SU-DHL-6 (cell line): ENCODE measurements around the gene RAI1.

ENCODE experiments used
- EZH2phosphoT487 ChIP-seq: fragments of 200-600 bp; sonication (generic), shearing (Covaris generic); conservative IDR thresholded peaks from 2 replicates; pipeline ENCODE4 v1.6.1; 2018; ENCODE audit warnings: mild to moderate bottlenecking, antibody characterized with exemption, low read length, moderate library complexity, mixed read lengths
- TF ChIP-seq, protein P1 (sequence below): fragments of 200-600 bp; sonication (generic); IDR thresholded peaks from one replicate; pipeline ENCODE4 v1.5.1; 2017; ENCODE audit warnings: antibody characterized with exemption, mild to moderate bottlenecking, low read length, moderate library complexity; ENCODE audit not compliant: insufficient read depth, poor library complexity, severe bottlenecking

GRCh38 chr17:17779015-17779611 lies 97.9 kb downstream of the RAI1 start:
- TF ChIP-seq, protein P1, sequence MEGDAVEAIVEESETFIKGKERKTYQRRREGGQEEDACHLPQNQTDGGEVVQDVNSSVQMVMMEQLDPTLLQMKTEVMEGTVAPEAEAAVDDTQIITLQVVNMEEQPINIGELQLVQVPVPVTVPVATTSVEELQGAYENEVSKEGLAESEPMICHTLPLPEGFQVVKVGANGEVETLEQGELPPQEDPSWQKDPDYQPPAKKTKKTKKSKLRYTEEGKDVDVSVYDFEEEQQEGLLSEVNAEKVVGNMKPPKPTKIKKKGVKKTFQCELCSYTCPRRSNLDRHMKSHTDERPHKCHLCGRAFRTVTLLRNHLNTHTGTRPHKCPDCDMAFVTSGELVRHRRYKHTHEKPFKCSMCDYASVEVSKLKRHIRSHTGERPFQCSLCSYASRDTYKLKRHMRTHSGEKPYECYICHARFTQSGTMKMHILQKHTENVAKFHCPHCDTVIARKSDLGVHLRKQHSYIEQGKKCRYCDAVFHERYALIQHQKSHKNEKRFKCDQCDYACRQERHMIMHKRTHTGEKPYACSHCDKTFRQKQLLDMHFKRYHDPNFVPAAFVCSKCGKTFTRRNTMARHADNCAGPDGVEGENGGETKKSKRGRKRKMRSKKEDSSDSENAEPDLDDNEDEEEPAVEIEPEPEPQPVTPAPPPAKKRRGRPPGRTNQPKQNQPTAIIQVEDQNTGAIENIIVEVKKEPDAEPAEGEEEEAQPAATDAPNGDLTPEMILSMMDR, result no peak
- no peak for TF ChIP-seq EZH2phosphoT487
